Mammary epithelial cell (primary cell): ENCODE measurements around the gene CSTPP1.

Source experiments
- EZH2 ChIP-seq: IDR thresholded peaks from 2 replicates; pipeline ENCODE4 v1.6.1; 2012; ENCODE audit warnings: low read length, inconsistent platforms, borderline replicate concordance
- TF ChIP-seq, protein P1 (sequence below), 2 donors: IDR thresholded peaks in 1 of 2; conservative IDR thresholded peaks in 1 of 2; 2 replicates each; pipeline ENCODE4 v1.5.1; 2011 to 2012; ENCODE audit warnings: inconsistent platforms in 2 of 2, low read length in 2 of 2, mild to moderate bottlenecking in 2 of 2, control low read depth in 1 of 2, low read depth in 1 of 2; ENCODE audit not compliant: insufficient read depth in 1 of 2; ENCODE audit errors: extremely low read depth in 1 of 2

GRCh38 chr11:47148903-47149531 lies 212.5 kb downstream of the CSTPP1 start:
- TF ChIP-seq, protein P1, sequence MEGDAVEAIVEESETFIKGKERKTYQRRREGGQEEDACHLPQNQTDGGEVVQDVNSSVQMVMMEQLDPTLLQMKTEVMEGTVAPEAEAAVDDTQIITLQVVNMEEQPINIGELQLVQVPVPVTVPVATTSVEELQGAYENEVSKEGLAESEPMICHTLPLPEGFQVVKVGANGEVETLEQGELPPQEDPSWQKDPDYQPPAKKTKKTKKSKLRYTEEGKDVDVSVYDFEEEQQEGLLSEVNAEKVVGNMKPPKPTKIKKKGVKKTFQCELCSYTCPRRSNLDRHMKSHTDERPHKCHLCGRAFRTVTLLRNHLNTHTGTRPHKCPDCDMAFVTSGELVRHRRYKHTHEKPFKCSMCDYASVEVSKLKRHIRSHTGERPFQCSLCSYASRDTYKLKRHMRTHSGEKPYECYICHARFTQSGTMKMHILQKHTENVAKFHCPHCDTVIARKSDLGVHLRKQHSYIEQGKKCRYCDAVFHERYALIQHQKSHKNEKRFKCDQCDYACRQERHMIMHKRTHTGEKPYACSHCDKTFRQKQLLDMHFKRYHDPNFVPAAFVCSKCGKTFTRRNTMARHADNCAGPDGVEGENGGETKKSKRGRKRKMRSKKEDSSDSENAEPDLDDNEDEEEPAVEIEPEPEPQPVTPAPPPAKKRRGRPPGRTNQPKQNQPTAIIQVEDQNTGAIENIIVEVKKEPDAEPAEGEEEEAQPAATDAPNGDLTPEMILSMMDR (conservative IDR thresholded peaks at IDR 0.05 in 1 of 2, IDR thresholded peaks at IDR 0.05 in 1 of 2; ENCODE audit: extremely low read depth in 1 of 2, insufficient read depth in 1 of 2, low read depth in 1 of 2, low read length in 2 of 2): no peak
- no peak for TF ChIP-seq EZH2
